ENCODE measurements around the gene SLC38A10. TPM values are rescaled to one million over a fixed set of nuclear protein-coding genes. Genes with fewer than 3 reads are reported as not detected.

The SLC38A10 gene
- polyA plus RNA-seq, 4 donors = 55.3 to 72.5 (median 58.5) TPM

DNA sequence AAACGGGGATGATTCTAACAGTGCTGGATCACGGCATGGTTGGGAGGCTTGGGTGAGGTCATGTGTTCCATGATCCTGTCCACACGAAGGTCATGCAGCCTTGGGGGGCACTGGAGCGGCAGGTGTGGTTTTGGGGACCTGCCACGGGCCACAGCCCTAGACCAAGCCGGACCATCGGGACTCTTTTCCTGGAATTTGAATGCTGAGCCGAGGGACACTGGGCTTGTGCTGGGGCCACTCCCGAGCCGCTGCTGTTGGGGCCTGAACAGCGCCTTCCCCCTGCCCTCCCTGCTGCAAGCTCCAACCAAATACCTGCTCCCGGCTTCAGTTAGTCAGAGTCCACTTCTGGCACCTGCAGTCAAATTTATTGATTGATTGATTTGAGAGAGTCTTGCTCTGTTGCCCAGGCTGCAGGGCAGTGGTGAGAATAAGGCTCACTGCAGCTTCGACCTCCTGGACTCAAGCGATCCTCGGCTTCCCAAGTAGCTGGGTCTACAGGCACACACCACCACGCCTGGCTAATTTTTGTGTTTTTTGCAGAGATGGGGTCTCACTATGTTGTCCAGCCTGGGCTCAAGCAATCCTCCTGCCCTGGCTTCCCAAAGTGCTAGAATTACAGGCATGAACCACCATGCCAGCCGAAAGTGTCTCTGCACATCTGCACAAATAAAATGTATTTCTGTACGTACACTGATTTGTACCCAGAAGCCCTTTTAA is 37.2 kb upstream of the SLC38A10 start:
- no peak for DNase-seq (ENCODE audit: low read depth in 4 of 4, low spot score in 3 of 4)

DNA sequence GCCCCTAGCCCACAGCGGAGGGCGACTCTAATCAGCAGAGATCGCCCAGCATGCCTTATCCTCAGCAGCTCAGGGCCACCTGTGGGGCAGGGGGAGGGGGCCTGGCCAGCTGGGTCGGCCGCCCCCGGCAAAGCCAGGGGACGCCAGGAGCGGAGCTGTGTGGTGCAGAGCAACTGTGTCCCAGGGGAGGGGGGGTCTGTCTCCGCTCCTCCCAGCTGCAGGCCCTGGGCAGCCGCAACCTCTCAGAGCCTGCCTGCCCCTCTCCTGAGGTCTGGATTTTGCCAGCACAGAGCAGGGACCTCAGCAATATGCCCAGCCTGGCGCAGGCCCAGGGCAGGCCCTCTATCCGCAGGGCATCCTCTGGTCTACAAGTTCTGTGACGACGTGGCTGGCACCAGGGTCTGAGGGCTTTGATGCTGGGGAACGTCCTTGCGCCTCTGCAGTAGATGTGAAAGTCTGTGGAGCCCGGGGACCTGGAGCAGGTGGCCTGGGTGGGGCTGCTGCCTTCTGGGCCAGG is 36.5 kb upstream of the SLC38A10 start:
- DNase-seq (ENCODE audit: low read depth in 4 of 4, low spot score in 3 of 4) = no peak

DNA sequence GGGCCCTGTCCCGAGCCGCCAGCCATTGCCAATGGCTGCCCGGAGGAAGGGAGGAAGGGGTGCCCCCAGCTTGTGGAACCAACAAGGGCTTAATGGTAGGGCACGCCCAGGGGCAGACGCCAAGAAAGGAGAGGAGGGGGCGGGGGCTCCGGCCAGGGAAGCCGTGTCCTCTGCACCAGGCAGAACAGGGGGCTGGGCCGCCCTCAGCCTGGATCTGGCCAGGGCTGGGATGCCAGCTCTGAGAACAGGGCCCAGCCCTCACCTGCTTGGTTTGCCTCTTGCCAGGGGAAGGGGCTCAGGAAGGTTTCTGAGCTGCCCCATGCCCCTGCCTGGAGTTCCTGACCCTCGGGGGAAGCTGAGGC is 35.8 kb upstream of the SLC38A10 start:
- DNase-seq (ENCODE audit: low read depth in 4 of 4, low spot score in 3 of 4) = no peak

DNA sequence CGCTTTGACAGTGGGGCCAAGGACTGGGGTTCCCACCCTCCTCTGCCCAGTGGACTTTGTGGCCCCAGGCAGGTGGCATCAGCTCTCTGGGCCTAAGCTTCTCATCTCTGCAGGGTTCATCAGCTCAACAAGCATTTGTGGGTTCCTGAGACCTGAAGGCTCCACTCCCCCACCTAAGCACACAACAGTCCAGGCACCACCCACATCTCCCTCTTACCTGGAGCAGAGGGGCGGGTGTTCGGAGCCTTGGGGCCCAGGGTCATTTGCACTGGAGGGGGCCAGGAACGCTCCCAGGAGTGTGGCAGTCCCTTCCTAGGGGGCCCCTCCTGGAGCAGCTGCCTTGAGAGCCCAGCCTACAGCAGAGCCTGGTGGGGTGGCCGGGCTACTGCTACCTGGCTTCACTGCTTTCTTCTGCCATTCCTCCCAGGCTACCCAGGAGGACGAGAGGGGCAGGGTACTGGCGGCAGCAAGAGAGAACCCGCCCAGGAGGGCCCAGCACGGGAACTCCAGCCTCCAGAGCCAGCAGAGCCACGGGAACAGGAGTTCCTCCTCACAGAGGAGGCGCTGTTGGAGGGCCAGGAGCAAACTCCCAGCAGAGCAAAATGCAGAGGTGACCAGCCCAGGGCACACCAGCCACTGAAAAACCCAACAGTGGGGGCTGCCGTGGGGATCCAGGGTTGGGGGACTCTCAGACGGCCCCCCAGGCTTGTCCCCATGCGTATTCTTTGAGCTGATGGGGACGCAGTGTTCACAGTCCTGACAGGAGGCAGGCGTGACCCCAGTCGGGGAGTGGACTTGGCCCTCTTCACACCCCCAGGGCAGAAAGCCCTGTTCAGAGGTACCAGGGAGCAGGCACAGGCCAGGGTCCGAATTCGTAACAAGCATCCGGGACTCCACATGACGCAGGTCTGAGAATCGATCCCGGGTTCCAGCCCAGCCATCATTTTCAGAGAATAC is 35.1 kb upstream of the SLC38A10 start:
- DNase-seq (ENCODE audit: low read depth in 4 of 4, low spot score in 3 of 4) = no peak

DNA sequence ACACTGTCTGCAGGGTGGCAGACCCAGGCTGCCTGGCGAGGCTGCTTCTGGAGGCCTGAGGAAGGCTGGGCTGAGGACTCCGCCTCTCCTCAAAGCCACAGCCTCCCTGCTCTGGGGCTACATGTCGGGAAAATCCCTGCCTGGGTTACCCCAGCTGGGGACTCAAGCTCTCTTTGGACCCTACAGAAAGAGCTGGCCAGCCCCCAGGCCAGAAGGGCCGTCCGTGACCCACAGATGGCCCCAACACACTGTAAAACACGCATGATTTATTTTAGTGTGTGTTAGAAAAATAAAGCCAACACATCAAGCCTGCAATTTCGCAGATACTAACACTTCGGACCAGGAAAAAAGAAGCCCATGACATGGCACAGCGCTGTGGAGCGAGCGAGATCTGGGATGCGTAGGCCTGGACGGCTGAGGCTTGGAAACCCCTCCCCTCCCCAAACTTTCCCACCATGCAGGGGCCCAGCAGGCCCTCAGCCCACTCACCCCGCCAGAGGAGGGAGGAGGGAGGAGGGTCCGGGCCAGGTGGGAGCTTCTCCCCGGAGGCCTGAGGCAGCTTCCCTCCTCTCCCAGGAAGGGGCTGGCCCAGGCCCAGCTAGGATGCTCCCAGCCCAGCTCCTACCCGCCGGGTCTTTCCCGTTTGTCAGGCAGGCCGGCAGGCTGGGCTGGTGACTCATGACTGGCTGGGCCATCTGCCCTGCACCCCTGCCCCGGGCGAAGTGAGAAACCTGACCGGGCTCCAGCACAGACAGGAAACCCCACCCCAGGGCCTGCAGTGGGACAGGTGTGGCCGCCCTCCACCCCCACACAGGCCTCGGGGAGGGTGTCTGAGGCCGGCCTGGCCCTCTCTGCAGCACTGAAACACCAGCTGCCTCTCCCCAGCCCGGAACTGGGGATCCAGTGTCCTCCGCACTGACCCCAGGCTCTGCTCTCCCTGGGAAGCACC is 34.1 kb upstream of the SLC38A10 start:
- DNase-seq (ENCODE audit: low read depth in 4 of 4, low spot score in 3 of 4) = no peak

DNA sequence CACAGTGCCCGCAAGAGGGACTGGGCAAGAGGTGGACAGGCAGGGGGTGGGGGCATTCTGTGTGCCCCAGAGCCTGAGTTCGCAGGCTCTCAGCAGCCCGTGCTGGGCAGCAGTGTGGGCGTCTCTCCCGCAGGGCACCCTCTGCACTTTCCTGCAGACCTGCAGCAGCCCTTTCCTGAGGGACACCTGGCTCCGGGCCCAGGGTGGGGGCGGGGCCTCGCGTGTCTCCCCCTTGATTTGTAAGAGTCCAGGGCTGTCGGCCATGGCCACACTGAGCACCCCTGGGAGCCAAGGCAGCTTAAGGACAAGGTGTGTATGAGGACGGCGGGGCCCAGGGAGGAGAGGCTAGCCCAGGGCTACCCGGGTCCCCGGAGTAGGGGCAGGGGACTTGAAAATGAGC is 33.4 kb upstream of the SLC38A10 start:
- no peak for DNase-seq (ENCODE audit: low read depth in 4 of 4, low spot score in 3 of 4)

DNA sequence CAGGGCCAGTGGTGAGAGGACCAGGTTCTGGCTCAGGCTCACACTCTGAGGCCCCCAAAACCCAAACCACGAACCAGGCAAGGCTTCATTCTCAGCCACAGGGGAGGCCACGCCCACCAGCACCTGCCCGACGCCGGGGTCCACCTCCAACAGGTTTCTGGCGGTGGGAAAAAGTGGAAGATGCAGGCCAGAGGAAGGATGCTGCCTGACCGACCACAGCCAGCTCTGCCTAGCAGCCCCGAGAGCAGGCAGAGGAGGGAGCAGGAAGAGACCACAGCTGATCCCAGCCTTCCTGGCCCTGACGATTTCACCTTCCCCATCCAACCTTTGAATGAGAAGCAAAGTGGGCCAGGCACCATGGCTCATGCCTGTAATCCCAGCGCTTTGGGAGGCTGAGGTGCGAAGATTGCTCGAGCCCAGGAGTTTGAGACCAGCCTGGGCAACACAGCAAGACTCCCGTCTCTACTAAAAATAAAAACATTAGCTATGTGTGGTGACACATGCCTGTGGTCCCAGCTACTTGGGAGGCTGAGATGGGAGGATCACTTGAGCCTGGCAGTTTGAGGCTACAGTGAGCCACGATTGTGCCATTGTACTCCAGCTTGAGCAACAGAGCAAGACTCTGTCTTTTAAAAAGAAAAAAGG is 30.7 kb upstream of the SLC38A10 start:
- DNase-seq (ENCODE audit: low read depth in 4 of 4, low spot score in 3 of 4) = no peak

DNA sequence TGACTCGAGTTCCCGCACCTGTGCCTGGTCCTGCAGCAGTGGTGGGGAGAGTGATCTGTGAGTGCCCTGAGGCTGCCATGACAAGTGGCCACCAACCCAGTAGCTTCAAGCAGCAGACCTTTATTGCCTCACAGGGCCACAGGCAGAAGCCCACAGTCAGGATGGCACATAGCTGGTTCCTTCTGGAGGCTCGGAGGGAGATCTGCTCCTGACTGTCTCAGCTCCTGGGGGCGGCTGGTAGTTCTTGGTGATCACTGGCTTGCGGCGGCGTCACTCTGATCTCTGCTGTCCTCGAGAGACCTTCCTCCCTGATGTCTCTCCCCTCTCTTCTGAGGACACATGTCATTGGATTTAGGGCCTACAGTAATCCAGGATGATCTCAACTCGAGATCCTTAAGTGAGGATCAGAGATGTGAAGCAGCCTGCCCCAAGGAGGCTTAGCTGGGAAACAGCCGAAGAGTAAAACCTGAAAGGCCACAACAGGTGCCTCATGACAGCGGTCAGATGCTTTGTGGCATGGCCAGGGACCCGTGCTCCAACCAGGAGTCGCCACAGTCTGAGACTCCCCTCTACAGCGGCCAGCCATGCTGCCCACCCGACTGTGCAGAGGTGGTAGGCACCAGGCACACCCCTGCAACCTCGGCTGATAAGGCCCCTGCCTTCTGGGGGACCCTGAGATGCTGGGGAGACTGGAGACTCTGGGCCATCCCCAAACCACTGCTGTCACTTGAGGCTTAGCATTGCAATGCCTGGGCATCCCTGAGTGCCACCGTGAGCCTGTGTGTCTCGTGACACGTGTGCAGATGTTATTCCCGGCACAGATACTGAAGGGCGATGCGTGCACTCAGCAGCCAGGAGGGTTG is 30.0 kb upstream of the SLC38A10 start:
- no peak for DNase-seq (ENCODE audit: low read depth in 4 of 4, low spot score in 3 of 4)

DNA sequence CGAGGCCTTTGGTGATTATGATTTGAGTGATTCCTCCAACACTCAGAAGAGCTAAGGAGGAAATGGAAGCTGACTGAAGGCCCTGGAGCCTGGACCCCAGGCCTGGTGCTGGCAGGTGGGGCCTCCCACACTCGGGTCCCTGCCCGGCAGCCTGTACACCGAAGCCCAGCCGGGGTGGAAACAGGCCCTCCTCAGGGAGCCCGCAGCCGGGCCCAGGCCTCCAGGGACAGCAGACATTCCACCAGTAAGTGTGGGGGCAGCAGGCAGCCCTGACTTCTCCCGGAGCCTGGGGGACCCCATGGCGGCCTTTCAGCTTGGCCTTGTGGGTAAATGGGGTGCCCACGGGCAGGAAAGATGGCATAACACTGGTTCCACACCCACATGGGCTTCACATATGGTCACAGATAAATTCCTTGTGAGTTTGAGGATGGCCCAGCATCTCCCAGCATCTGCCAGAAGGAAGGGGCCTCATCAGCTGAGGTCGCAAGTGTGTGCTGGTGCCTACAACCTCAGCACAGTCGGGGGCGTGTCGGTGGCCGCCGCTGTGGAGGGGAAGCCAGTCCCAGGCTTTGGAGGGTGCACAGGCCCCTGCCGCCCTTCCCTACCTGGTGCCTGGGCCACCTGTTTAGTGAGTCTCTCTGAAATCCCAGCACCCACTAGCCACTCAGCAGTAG is 29.2 kb upstream of the SLC38A10 start:
- DNase-seq (ENCODE audit: low read depth in 4 of 4, low spot score in 3 of 4) = no peak

DNA sequence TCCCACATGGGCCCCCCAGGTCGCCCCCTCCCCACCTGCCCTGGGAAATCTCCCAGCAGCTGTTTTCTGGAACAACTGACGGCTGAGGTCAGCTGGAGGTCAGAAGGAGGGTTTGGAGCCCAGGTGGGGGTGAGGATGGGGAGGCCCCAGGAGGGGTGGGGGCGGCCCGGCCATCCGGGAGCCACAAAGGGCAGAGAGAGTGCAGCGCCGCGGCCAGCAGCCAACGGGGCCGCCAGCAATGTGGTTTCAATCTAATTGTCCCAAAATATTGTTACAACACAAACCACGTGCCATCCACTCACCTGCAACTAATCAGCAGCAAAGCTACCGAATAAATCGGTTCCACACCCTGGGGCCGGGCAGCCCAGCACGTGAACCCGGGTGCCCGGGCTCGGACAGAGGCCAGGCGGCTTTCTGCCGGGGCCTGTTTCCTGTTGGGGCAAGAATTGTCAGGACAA is 28.3 kb upstream of the SLC38A10 start:
- no peak for DNase-seq (ENCODE audit: low read depth in 4 of 4, low spot score in 3 of 4)

DNA sequence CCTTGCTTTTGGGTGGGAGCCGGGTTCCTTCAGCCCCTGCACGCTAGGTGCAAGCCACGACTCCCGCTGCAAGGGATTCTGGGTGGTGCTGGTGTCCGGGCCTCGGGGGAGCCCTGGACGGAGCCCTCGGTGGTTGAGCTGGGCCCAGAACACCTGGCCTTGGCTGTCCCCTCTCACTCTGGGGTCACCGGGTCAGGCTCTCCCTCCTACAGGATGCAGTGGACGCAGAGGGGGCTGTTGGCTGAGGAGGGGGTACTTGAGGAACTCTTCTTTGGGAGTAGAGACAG is 27.9 kb upstream of the SLC38A10 start:
- no peak for DNase-seq (ENCODE audit: low read depth in 4 of 4, low spot score in 3 of 4)

DNA sequence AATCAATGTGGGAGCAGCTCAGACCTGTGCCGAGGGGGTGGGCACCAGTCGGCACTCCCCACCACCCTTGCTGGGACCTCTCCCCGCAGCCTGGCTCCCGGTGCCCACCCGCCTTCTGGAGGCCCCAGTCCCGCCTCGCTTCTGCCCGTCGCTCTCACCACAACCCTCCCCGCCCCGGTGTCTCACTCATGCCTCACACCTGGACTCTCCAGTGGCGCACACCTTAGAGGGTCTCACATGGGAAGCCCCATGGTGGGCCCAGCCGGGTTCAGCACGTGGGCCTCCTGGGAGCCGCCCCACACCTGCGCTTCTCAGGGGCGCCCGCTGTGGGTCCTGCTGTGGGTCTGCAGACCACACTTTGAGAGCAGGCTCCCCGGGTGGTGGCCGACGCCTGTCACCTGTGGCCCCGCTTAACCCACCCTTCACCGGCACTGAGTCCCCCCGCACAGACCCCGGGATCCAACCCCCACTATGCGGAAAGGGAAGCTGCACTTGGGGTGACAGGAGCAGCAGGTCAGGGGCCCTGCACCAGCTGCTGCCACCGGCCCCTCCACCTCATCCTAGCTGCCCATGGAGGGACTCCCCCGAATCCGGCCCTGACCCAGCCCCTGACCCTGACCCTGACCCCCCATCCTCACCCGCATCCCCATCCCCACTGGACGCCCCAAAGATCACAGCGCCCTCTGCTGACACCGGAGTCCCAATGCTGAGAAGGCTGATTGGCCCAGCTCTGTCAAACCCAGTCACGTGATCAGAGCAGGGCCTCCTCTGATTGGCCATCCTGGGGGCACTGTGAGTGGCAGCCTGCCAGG is 27.4 kb upstream of the SLC38A10 start:
- DNase-seq (ENCODE audit: low read depth in 4 of 4, low spot score in 3 of 4) = no peak

DNA sequence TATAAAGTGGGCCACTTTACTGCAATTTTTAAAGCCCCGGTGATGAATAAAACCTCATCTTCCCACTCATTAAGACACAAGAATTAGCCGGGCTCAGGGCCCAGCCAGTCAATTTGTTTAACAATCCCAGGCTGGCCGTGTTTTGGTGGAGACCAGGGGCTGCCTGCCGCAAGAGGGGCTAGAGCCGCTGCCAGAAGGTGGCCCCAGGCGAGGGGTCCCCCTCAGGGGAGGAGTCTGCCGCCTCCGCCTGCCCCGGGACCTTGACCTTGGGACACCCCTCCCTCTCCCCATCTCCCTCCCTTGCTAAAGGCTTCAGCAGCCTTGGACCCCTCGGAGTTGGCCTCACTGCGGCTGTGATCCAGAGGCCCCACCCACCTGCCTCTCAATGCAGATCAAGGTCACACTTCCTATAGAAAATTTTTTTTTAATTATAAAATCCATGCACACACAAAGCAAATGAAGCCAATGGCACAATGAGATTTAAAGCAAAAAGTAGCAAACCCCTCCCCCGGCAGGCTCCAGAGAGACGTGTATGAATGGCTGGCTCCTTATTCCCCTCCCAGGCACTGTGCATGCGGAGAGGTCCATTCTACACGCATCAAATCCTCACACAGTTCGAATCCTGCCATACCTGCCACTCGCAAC is 23.0 kb upstream of the SLC38A10 start:
- no peak for DNase-seq (ENCODE audit: low read depth in 4 of 4, low spot score in 3 of 4)

DNA sequence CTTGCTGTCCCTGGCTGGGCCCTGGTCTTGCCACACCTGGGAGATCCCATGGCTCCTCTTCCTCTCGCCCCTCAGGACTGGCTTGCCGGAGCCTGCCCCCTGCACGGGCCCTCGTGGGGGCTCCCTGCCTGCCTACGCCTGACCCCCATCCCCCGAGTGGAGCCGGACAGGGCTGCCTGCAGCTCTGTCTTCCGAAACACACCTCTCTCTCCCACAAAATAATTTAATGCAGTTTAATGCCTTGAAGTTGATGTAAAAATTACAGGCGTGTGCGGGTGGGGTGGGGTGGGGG is 22.4 kb upstream of the SLC38A10 start:
- no peak for DNase-seq (ENCODE audit: low read depth in 4 of 4, low spot score in 3 of 4)

DNA sequence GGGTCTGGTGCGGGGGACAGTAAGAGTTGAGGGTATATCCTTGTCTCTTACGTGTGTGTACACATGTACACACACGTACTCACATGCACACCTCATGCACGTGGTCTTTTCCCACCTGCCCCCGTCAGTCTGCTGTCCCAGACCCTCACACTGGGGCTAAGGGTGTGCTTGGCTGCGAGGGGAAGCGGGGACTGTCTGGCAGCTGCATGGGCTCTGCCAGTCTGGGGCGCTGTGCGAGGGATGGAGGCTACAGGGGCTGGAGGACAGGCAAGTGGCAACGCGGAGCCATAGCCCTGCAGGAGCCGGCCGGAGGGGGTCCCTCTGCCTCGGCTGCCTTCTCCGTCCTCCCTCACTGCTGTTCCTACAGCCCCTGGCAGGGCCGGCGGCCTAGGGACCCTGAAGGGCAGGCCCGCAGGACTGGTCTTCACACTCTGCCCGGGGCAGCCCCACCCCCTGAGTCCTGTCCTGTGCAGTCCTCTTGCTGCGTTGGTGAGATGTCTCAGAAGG is 20.8 kb upstream of the SLC38A10 start:
- no peak for DNase-seq (ENCODE audit: low read depth in 4 of 4, low spot score in 3 of 4)

DNA sequence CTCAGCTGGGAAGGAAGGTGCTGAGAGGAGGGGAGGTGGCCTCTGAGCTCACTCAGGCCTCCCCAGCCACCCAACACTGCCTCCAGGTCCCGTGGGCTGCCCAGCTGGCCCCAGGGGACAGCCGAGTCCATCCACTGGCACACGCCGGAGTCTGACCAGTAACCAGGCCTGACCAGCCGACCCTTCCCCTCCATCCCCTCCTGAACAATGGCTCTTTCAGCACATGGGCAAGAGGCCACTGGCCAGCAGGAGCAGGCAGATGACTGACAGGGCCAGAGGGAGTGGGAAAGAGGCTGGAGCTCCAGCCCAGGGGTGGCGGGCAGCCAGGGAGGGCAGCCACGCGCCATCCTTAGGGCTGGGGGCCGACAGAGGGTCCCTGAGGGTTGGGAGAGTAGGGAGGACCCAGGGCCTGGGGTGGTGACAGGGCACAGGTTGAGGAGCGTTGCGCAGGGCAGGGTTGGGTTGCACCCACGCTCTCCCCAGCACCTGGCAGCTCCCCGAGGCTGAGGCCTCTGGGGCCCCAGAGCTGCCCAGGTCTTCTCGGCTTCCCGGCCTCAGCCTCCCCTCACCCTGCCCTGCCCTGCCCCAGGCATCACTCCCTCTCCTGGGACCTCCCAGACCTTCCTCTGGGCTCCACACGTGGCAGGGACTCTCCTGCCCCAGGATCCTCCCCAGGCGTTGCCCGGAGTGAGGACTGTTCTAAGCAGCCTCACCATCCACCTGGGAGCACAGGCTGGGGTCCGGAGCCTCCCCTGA is 20.2 kb upstream of the SLC38A10 start:
- no peak for DNase-seq (ENCODE audit: low read depth in 4 of 4, low spot score in 3 of 4)

Data from right renal pelvis (tissue), 4 donors.